Endodermal cell (in vitro differentiated cells): Measurements from ENCODE around the gene NDUFB10. TPM values are rescaled to one million over a fixed set of nuclear protein-coding genes. Genes with fewer than 3 reads are reported as not detected.

Experiments
- DNase-seq: peaks from one replicate; pipeline ENCODE4 v3.0.0-alpha.2; 2017
- H3K27ac ChIP-seq: 2 replicates; pipeline ENCODE4 v1.5.1; 2013; ENCODE audit warnings: mild to moderate bottlenecking, low read depth, low read length, moderate library complexity
- H3K27me3 ChIP-seq: 2 replicates; pipeline ENCODE4 v1.6.1; 2013; ENCODE audit warnings: mild to moderate bottlenecking, low read length, moderate library complexity; ENCODE audit not compliant: insufficient read depth, control insufficient read depth, poor library complexity, severe bottlenecking
- H3K36me3 ChIP-seq: 2 replicates; pipeline ENCODE4 v1.7.0; 2013; ENCODE audit warnings: mild to moderate bottlenecking, low read length, moderate library complexity; ENCODE audit not compliant: control insufficient read depth, insufficient read depth
- H3K4me1 ChIP-seq: one replicate; pipeline ENCODE4 v1.7.0; 2013; ENCODE audit warnings: low read length; ENCODE audit not compliant: control insufficient read depth, insufficient read depth
- H3K4me3 ChIP-seq: 2 replicates; pipeline ENCODE4 v1.5.1; 2013; ENCODE audit warnings: mild to moderate bottlenecking, low read length, moderate library complexity
- H3K9ac ChIP-seq: 2 replicates; pipeline ENCODE4 v1.6.1; 2013; ENCODE audit warnings: mild to moderate bottlenecking, low read length, moderate library complexity; ENCODE audit not compliant: poor library complexity, severe bottlenecking; ENCODE audit errors: extremely low read depth
- H3K9me3 ChIP-seq: 2 replicates; pipeline ENCODE4 v1.6.1; 2013; ENCODE audit warnings: mild to moderate bottlenecking, low read length, moderate library complexity; ENCODE audit not compliant: control insufficient read depth
- H3K27ac Mint-ChIP-seq: 2 replicates; pipeline ENCODE4 v1.8.0; 2020; ENCODE audit warnings: mixed read lengths
- H3K27me3 Mint-ChIP-seq: 2 replicates; pipeline ENCODE4 v1.8.0; 2021; ENCODE audit warnings: mild to moderate bottlenecking, mixed read lengths; ENCODE audit not compliant: insufficient read depth
- H3K36me3 Mint-ChIP-seq: 2 replicates; pipeline ENCODE4 v1.8.0; 2020; ENCODE audit warnings: low read depth, mixed read lengths
- H3K4me1 Mint-ChIP-seq: 2 replicates; pipeline ENCODE4 v1.8.0; 2020; ENCODE audit warnings: mixed read lengths
- H3K4me3 Mint-ChIP-seq: 2 replicates; pipeline ENCODE4 v1.8.0; 2020; ENCODE audit warnings: mild to moderate bottlenecking, moderate library complexity, mixed read lengths
- H3K9me3 Mint-ChIP-seq: 2 replicates; pipeline ENCODE4 v1.8.0; 2020; ENCODE audit warnings: mild to moderate bottlenecking, mixed read lengths
- WGBS, 2 experiments: methylation state at CpG; one replicate each; pipeline versions ENCODE4 v1.1.5 to v1.1.7; 2013; ENCODE audit warnings: missing lambda C conversion rate in 2 of 2, mixed read lengths in 1 of 2; ENCODE audit not compliant: insufficient coverage in 1 of 2, insufficient read length in 1 of 2; 5-methylcytosine and 5-hydroxymethylcytosine counted together
- total RNA-seq, 2 donors: library from RNA; stranded (reverse); fragmentation: NEBNext Ultra II Directional in 1 of 2; extraction: Animal tissue kit (Norgen Biotek cat#: 25700) in 1 of 2; gene quantifications; 2 replicates in 1 of 2; 3 replicates in 1 of 2; pipeline ENCODE4 v1.2.1, GENCODE V29; 2021
- TF ChIP-seq, protein P1 (sequence below): fragments of 200-600 bp; sonication (generic); conservative IDR thresholded peaks from 2 replicates; pipeline ENCODE4 v1.5.0; 2021; ENCODE audit warnings: antibody characterized with exemption, mild to moderate bottlenecking

The NDUFB10 gene
- total RNA-seq, 2 donors from 2014 or later, result 167 to 192 TPM

DNA sequence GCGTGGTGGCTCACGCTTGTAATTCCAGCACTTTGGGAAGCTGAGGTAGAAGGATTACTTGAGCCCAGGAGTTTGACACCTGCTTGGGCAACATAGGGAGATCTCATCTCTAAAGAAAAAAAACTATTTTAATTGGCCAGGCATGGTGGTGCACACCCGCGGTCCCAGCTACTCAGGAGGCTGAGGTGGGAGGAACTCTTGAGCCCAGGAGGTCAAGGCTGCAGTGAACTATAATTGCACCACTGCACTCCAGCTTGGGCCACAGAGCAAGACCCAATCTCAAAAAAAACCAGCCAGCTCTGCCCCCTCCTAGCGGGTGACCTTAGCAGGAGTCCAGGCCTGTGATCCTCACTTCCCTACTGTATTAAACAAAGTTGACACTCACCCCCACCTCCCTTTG, 35.2 kb upstream of the NDUFB10 start:
- Histone ChIP-seq H3K4me1 (no peaks in the 10 kb centered on the region), H3K9me3 (no peaks in the 10 kb centered on the region), H3K9ac (no peak overlapping the region), H3K4me3 (no peak overlapping the region), H3K27ac (no peak overlapping the region), H3K36me3 (no peaks in the 10 kb centered on the region), H3K27me3 (peaks cover 62% of the 10 kb centered on the region)
- H3K27ac Mint-ChIP-seq, result no peak overlapping the region
- H3K4me1 Mint-ChIP-seq, result peaks cover 2% of the 10 kb centered on the region
- peaks cover 72% of the 10 kb centered on the region for H3K27me3 Mint-ChIP-seq
- DNase-seq, result no peak
- 73 to 85% methylated on average over 4 to 5 of the region's 5 CpGs for WGBS, 2 experiments
- no peaks in the 10 kb centered on the region for H3K36me3 Mint-ChIP-seq
- no peak overlapping the region for H3K4me3 Mint-ChIP-seq
- no peaks in the 10 kb centered on the region for H3K9me3 Mint-ChIP-seq
- TF ChIP-seq, protein P1, sequence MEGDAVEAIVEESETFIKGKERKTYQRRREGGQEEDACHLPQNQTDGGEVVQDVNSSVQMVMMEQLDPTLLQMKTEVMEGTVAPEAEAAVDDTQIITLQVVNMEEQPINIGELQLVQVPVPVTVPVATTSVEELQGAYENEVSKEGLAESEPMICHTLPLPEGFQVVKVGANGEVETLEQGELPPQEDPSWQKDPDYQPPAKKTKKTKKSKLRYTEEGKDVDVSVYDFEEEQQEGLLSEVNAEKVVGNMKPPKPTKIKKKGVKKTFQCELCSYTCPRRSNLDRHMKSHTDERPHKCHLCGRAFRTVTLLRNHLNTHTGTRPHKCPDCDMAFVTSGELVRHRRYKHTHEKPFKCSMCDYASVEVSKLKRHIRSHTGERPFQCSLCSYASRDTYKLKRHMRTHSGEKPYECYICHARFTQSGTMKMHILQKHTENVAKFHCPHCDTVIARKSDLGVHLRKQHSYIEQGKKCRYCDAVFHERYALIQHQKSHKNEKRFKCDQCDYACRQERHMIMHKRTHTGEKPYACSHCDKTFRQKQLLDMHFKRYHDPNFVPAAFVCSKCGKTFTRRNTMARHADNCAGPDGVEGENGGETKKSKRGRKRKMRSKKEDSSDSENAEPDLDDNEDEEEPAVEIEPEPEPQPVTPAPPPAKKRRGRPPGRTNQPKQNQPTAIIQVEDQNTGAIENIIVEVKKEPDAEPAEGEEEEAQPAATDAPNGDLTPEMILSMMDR, result no peak

DNA sequence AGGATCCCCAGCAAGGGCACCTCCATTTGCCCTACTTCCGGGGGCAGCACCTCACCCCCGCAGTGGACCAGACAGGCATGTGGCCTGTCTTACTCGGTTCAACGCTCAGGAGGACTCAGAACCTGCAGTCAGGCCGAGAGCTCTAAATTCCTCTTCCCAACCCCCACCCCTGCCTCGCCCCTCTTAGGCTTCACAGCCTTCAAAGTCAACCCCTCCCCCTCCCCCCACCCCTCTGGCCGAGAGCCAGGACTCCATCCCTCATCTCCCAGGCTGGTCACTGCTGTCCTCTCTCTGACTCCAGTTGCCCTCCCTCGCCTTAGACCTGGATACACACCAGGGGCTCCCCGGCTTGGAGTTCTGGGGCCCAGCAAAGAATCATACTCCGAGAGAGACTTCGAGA, 33.1 kb upstream of the NDUFB10 start:
- TF ChIP-seq, protein P1, result no peak
- Histone ChIP-seq H3K27ac (no peak overlapping the region), H3K36me3 (no peaks in the 10 kb centered on the region), H3K4me1 (no peaks in the 10 kb centered on the region), H3K4me3 (no peak overlapping the region), H3K27me3 (peaks cover 52% of the 10 kb centered on the region), H3K9ac (no peak overlapping the region), H3K9me3 (no peaks in the 10 kb centered on the region)
- Mint-ChIP-seq H3K4me3 (no peak overlapping the region), H3K27me3 (peaks cover 65% of the 10 kb centered on the region), H3K4me1 (peaks cover 2% of the 10 kb centered on the region), H3K27ac (no peak overlapping the region), H3K9me3 (no peaks in the 10 kb centered on the region), H3K36me3 (no peaks in the 10 kb centered on the region)
- DNase-seq, result no peak
- 68 to 89% methylated on average over 5 to 10 of the region's 11 CpGs for WGBS, 2 experiments

DNA sequence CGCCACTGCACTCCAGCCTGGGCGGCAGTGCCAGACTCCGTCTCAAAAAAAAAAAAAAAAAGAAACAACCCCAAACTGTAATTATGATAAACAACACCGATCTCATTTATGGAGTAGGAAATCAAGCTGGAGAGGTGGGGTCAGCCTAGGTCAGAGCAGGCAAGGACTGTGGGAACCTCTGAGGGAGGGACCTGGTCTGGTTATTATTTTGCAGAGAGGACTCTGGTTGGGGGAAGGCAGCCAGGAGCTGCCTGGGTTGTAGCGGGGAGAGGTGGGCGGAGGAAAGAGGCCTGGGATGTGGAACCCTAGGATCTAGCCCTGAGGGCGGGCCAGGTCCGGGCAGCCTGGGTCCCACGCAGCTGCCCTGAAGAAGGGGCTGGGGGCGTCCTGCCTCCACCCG, 30.2 kb upstream of the NDUFB10 start:
- DNase-seq, result peak; percentile 71
- Mint-ChIP-seq H3K9me3 (no peaks in the 10 kb centered on the region), H3K4me1 (peaks cover 2% of the 10 kb centered on the region), H3K4me3 (peak overlapping the region; percentile 56), H3K27ac (no peak overlapping the region), H3K27me3 (peaks cover 48% of the 10 kb centered on the region), H3K36me3 (no peaks in the 10 kb centered on the region)
- Histone ChIP-seq H3K9ac (no peak overlapping the region), H3K27ac (no peak overlapping the region), H3K27me3 (peaks cover 24% of the 10 kb centered on the region), H3K4me1 (no peaks in the 10 kb centered on the region), H3K4me3 (no peak overlapping the region), H3K9me3 (no peaks in the 10 kb centered on the region), H3K36me3 (no peaks in the 10 kb centered on the region)
- 43% methylated on average over 8 of the region's 11 CpGs; no CpG with 5 or more reads in 1 of the 2 experiments for WGBS, 2 experiments
- TF ChIP-seq, protein P1, result no peak
